Fibroblast of skin of left biceps (primary cell): ENCODE results near the gene RGS19.

Experiments
- DNase-seq, 2 experiments: peaks; one replicate each; pipeline ENCODE4 v3.0.0-alpha.2; 2013; ENCODE audit warnings: low read depth in 2 of 2

Gene RGS19

GRCh38 chr20:64064145-64064698 is 15.1 kb downstream of the RGS19 start:
- DNase-seq = no peak

- DNase-seq = no peak
Observed at GRCh38 chr20:64063389-64064144, 15.8 kb downstream of the RGS19 start.

DNA sequence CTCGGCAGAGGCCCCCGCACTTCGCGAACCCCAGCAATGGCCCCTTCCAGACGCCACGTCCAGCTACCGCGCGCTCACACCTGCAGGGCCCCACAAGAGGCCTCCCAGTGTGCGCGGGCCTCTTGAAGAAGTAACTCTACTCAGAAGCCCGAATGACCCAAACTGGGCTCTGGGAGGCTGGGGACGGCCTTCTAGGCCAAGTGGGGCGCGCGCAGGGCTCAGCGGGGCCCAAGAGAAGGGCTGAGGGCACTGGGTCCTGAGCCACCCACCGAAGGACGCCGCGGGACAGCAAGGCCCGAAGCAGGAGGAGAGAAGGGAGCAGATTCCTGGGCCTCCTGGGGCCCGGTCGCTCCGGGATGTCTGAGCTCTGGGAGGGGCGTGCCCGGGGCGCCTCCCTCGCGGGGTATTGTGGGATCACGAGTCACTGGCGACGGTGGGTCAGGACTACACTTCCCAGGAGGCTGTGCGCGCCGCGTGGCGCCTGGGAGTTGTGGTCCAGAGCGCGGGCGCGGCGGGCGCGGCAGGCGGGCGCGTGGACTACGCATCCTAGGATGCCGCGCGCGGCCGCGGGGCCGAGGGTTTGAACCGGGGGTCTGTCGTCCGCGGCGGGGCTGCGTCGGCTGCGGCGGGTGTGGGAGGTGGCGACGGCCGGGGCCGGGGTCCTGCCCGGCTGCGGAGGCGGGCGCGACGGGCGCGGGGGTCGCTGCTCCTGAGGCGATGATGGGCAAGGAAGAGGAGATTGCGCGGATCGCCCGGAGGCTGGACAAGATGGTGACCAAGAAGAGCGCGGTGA is 16.5 kb downstream of the RGS19 start, which contains the start of gene TCEA2:
Gene TCEA2 (plus strand): TSS at position 603 of the 793 bp plus-strand sequence. CDS start 115 bp downstream, at position 718.
- DNase-seq = peak; percentile 81 to 85

- DNase-seq = no peak
Observed at GRCh38 chr20:64062276-64062595, 17.1 kb downstream of the RGS19 start.

DNA sequence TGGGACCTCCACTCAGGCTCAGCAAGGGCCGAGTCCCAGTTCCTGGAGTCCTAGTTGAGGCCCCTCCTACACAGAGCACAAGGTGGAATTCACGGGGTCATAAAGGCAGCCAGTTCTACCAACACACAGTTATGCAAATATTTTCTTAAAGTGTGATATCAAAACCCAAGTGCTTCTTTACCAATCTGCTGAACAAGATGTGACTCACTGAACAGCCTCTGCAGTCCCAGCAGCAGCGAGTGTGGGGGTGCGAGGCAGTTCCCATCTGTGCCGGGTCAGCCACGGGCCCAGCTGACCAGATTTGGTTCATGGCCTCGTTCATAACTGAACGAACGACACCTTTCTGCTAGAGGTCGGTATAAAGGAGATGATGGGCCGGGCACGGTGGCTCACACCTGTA is 20.8 kb downstream of the RGS19 start:
- no peak for DNase-seq

DNA sequence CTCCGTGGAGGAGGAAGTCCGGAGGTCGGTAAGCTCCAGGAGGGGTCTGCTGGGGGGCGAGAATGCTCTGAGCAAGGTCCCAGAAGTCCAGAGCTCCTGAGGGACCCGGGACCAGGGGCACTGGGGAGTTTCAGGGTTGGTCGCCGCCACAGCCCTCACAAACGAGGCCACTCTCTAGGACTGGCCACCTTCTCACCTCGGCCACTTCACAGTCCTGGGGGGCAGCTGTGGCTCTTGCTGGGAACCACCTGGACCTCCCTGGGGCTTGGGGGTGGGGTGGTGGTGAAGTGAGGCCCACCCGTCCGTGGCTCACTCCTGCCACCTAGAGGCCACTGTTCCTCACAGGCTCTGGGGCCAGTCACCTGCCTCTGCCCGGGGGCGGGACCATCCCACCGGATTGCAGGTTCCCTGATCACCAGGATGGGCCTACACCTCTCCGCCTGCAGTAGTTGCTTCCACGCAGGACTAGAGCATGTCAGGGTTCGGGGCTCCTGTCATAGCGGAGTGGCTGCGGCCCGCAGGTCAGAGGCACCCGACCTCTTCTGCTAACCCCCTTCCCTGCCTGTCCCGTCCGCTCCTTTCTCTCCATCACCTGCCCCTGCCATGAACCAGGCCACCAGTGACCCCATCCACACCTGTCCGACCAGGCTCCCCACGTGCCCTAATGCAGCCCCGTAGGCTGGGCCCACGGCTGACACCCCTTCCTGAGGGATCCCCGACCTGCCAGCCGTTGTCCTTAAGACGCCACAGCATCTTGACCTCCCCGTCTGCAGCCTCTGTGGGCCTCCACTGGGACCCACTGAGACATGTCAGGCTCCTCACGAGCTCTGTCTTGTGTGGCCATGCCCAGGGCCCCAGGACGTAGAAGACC is 21.5 kb downstream of the RGS19 start:
- DNase-seq = no peak

GRCh38 chr20:64056889-64057627 is 22.3 kb downstream of the RGS19 start:
- no peak for DNase-seq

DNA sequence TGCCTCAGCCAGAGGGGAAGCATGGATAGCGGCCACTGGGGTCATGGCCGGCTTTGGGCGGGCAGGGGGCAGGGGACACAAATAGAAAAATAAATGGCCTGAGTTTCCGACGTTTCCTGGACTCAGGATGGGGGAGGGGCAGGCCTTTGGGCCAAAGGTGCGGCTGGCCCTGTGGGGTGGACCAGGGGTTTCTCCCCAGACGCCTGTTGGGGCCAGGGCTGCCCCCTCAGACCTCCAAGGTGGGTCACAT is 22.8 kb downstream of the RGS19 start:
- DNase-seq = no peak

DNA sequence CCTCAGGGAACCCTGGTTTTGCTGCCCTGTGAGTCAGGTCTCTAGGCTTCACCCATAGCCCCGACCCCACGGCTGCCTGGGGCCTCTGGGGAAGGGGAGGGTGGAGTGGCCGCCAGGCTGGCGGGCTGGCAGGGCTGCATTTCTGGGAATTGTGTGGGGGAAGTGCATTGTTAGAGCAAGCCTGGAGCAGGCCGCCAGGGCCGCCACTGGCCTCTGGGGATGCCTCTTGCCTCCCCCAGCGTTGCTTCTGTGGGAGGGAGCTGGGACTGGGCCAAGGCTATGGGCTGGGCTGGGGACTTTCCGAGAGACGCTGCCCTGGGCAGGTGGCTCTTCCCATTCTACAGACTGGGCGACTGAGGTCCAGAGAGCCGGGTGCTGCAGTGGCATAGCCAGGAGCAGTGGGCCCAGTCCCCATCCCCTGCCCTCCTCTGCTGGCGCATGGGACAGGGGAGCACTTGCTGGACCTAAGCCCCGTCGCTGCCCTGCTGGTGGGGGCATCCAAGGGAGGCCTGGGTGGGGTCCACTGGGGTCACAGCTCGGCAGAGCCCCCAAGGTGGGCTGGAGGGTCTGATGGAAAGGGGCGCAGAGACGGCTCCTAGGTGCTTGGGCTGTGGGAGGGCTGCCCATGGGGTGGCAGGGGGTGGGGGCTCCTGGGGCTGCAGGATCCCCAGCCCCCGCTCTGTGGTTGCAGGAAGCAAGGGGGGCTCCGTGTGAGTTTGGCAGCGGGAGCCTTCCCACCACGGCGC is 23.3 kb downstream of the RGS19 start:
- DNase-seq = no peak

DNA sequence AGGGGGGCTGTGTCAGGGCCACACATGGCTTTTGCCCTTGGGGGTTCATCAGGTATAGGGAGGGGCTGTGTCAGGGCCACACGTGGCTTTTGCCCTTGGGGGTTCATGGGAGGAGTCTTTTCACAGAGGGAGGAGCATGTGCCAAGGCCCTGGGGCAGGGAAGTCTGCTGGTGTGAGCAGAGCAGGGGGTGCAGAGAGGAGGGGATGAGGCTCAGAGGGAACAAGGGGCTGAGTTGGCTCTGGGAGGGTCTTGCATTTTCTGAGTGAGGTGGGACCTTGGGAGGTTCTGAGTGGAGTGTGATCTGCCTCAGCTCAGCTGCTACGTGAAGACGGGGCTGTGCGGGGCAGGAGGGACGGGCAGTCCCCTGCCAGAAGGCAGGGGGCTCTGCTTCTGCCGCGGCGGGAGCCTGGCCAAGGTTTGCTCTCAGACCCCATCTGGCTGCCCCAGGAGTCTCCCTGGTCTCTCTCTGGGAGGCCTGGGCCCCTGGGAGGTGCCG is 23.9 kb downstream of the RGS19 start:
- DNase-seq = no peak

DNA sequence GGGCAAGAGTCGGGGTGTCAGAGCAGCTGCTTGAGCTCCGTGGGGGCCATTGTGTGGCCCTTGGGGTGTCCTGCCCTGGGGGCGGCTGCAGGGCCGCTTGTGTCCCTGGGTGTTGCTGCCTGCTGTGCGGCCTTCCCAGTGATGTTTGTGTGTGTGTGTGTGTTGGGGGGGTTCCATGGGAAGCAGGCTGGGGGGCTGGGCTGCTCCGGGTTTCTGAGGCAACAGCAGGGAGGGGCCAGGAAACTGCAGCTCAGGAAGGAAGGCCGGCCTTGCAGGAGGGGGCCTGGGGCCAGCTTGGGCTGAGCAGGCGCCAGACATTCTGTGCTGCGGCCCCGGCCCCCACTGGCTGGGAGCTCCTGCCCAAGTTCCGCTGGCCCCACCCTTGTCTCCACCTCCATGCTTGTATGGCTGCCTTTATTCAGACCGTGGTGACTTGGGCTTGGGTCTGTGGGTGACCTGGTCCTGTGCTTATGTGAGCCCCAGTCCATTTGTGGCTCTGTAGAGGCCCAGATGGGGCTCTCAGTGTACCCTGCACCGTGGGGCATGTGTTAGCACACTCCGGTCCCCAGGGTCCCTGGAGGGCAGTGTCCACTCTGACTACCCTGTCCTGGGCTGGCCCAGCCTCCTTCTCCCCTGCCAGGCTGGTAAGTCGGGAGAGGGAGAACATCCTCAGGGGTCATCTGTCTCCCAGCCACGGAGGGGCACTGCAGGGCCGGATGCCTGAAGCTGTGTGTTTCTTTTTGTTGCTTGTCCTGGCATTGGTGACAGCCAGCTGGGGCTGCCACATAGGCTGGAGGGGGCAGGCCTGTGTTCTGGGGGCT is 25.3 kb downstream of the RGS19 start:
- no peak for DNase-seq

DNA sequence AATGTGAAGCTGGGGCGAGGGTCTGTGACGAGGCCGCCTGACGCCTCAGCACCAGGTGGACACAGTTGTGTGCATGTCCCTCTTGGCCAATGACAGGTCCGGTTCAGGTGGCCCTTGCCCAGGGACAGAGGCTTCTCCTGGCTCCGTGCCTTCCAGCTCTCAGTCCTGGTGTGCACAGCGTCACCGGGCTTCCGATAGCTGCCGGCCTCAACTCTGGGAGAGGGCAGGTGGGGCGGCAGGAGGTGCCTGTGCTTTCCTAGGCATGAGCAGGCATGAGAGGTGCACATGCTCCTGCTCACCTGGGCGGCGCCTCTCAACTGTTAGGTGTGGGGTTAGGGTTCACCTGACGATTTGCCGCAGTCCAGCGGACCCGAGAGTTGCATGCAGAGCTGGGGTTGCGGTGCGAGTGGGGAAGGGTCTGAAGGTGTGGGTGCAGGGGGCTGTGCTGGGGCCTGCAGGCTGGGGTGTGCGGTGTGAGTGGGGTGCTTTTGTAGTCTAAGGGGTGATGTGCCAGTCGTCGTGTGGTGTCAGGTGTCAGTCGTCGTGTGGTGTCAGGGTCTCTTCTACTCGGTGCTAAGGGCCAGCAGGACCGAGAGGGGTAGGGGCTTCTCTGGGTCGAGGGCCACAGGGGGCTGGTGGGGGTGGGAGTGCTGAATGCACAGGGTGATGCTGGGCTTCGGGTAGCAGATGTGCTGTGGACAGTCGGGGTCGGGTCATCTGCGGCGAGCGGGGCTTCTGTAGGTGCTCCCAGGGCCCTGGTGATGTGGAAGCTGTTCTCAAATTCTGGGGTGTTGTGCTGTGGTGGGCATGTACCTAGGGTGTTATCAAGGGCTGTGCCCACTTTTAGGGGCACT is 26.1 kb downstream of the RGS19 start:
- no peak for DNase-seq

DNA sequence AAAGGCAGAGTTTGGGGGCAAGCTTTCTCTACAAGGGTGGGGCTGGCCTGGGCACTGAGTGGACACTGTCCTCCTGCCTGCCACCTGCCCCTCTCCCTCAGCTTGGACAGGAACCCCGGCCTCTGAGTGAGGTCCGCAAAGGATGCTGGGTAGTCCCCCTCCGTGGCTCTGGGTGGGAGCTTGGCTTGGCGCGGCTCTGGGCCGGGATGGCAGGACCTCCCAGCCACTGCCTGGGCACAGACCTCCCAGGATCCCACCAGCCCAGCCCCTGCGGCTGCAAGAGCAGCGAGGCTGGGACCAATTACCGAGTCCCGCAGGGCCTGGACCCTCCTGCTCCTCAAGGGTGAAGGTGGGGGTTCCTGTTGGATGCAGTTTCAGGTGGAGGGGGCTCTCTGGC is 27.0 kb downstream of the RGS19 start:
- DNase-seq = no peak

GRCh38 chr20:64051561-64052325 is 27.6 kb downstream of the RGS19 start:
- no peak for DNase-seq

- DNase-seq = no peak
Observed at GRCh38 chr20:64051033-64051452, 28.3 kb downstream of the RGS19 start.

GRCh38 chr20:64050261-64051032 is 28.9 kb downstream of the RGS19 start:
- DNase-seq = no peak

GRCh38 chr20:64049878-64050260 is 29.4 kb downstream of the RGS19 start:
- DNase-seq = no peak
